ENCODE results near the gene KATNB1. TPM values are rescaled to one million over a fixed set of nuclear protein-coding genes. Genes with fewer than 3 reads are reported as not detected.
A peak's percentile ranks its signal among the peaks of the same experiment; 100 is the strongest.

Gene KATNB1
- total and polyA plus RNA-seq, 10 donors = 10.6 to 23.1 (median 17.0) TPM

DNA sequence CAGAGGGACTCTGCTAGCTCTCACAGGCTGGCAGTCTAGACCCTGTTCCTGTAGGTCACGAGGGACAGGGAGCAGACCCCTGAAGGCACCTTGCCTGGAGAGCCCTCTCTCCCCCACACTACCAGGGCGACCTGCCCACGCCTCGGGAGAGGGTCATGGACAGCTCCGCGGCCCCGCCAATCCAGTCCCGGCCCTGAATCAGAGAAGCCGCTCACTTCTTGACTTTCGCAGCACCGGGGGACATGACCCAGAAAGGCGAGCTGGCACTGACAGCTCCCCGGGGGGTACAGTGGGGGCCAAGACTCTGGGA, 61.6 kb downstream of the KATNB1 start:
- Histone ChIP-seq H3K27ac (no peak overlapping the region), H3K36me3 (peaks cover 0 to 34% (median 6%) of the 10 kb centered on the region in 6 donors), H3K9me3 (no peaks in the 10 kb centered on the region), H3K4me1 (peaks cover 27 to 52% (median 38%) of the 10 kb centered on the region in 6 donors), H3K27me3 (replicated peaks in 1 of 7) (peaks cover 0 to 23% (median 0%) of the 10 kb centered on the region in 7 donors), H3K4me3 (no peak overlapping the region)
- no peak for TF ChIP-seq POLR2AphosphoS5 (IDR thresholded peaks at IDR 0.05)
- TF ChIP-seq POLR2A (IDR thresholded peaks at IDR 0.05) = no peak
- TF ChIP-seq, protein P1, sequence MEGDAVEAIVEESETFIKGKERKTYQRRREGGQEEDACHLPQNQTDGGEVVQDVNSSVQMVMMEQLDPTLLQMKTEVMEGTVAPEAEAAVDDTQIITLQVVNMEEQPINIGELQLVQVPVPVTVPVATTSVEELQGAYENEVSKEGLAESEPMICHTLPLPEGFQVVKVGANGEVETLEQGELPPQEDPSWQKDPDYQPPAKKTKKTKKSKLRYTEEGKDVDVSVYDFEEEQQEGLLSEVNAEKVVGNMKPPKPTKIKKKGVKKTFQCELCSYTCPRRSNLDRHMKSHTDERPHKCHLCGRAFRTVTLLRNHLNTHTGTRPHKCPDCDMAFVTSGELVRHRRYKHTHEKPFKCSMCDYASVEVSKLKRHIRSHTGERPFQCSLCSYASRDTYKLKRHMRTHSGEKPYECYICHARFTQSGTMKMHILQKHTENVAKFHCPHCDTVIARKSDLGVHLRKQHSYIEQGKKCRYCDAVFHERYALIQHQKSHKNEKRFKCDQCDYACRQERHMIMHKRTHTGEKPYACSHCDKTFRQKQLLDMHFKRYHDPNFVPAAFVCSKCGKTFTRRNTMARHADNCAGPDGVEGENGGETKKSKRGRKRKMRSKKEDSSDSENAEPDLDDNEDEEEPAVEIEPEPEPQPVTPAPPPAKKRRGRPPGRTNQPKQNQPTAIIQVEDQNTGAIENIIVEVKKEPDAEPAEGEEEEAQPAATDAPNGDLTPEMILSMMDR (IDR thresholded peaks at IDR 0.05 in 8 of 11, conservative IDR thresholded peaks at IDR 0.05 in 3 of 11) = no peak
- intact Hi-C loops (cut with DNase I; ENCODE audit: low total_unique reads) = no loop called here
- no peak for DNase-seq
- WGBS, 5 donors = 87 to 93% (median 91%) methylated on average over 9 to 13 of the region's 13 CpGs

DNA sequence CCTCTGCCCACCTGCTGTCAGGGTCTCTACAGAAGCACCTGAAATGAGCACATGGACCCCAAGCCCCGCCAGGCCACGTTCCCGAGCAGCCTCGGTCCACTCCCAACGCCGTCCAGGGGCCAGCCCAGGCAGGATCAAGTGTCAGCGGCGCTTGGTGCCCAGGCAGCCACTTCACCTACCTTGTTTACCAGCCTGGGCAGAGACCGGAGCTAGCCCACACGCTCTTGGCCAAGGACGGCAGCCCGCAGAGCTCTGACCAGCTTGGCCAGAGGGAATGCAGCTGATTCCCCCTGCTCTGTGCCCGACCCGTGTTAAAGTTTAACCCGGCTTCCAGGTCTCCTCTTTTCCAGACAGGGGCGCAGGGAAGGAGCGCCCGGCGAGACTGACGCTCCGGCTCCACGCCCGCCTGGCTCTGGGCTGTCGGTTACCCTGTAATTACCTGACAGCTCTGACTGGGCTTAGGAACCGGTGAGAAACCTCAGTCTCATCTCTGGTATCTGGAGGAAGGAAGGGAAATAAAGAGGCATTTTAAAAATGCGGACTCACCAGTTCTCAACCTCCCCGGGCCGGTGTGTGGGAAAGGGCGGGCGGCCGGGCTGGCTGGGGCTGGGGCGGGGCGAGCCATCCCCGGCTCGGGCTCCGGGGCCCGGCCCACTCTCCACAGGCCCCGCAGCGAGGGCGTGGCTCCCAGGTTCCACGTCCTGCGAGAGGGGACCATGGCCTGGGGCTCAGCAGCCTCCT, 62.1 kb downstream of the KATNB1 start:
- no peak for DNase-seq
- Histone ChIP-seq H3K4me1 (peaks cover 25 to 53% (median 41%) of the 10 kb centered on the region in 6 donors), H3K27ac (peak overlapping the region in 1 of 8 donors; percentile 23), H3K36me3 (peaks cover 0 to 34% (median 6%) of the 10 kb centered on the region in 6 donors), H3K9me3 (no peaks in the 10 kb centered on the region), H3K27me3 (replicated peaks in 1 of 7) (peaks cover 0 to 28% (median 0%) of the 10 kb centered on the region in 7 donors), H3K4me3 (no peak overlapping the region)
- 70 to 84% (median 76%) methylated on average over 30 to 42 of the region's 42 CpGs for WGBS, 5 donors
- intact Hi-C loops (cut with DNase I; ENCODE audit: low total_unique reads) = no loop called here
- no peak for TF ChIP-seq POLR2A (IDR thresholded peaks at IDR 0.05)
- TF ChIP-seq POLR2AphosphoS5 (IDR thresholded peaks at IDR 0.05) = no peak

DNA sequence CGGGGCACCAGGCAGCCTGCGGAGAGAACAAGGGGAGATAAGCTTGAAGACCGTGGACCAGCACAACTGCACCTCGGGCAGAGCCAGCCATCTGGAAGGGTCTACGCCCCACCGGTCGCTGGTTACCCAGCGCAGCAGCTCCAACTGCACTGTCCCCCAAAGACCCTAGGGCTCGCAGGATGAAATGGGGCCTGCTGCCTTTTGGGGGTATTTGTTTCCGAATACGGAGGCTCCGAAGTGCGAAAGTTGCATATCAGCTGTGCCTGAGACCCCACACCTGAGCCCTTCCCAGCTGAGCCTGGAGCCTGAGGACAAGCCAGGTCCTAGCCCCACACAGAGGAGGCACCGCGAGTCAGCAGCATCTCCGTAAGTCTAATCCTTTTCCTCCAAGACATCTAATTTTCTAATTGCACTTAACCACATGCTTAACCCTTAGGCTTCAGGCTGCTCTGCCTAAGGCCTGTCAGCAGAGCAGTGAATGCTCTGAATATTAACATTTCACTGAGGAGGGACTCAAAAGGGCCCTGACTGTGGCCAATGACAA, 62.8 kb downstream of the KATNB1 start:
- TF ChIP-seq POLR2A (IDR thresholded peaks at IDR 0.05) = no peak
- no peak for TF ChIP-seq POLR2AphosphoS5 (IDR thresholded peaks at IDR 0.05)
- TF ChIP-seq, protein P1 (IDR thresholded peaks at IDR 0.05 in 8 of 11, conservative IDR thresholded peaks at IDR 0.05 in 3 of 11) = no peak
- Histone ChIP-seq H3K4me3 (no peak overlapping the region), H3K27ac (peak overlapping the region in 1 of 8 donors; percentile 23), H3K36me3 (peaks cover 0 to 30% (median 6%) of the 10 kb centered on the region in 6 donors), H3K9me3 (no peaks in the 10 kb centered on the region), H3K4me1 (peaks cover 25 to 59% (median 47%) of the 10 kb centered on the region in 6 donors), H3K27me3 (replicated peaks in 1 of 7) (peaks cover 0 to 34% (median 0%) of the 10 kb centered on the region in 7 donors)
- WGBS, 5 donors = 84 to 93% (median 86%) methylated on average over 7 to 16 of the region's 16 CpGs
- intact Hi-C loops (cut with DNase I; ENCODE audit: low total_unique reads) = no loop called here
- no peak for DNase-seq

DNA sequence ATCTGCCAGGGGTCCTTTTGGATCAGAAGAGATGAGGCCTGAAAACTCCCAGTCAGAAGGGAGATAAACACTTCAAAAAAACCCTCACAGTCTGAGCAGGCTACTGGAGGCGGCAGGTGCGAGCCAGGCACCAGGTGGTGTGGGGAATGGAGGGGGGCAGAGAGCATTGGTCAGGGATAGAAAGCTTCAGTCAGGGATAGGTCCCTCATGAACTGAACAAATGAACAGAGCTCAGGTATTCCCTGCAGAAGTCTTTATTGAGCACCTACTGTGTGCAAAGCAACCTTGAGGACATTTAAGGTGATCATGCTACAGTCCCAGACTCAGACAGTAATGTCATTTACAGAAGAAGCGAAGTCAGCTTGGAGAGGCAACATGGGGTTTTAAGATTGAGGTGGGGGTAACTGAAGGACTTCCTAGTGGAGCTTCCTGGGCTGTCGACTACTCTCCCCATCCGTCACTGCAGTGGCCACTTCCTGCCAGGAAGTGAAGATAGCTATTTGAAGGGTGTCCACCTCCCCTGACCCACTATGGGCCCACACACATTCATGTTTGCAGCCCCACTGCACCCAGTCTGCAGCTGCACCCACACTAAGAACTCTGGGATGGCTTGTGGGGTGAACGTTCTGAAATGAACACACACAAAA, 63.5 kb downstream of the KATNB1 start:
- intact Hi-C loops (cut with DNase I; ENCODE audit: low total_unique reads) = no loop called here

More for the DNA sequence above, 63.5 kb downstream of the KATNB1 start:
- Histone ChIP-seq H3K27me3 (replicated peaks in 1 of 7) (peaks cover 0 to 35% (median 0%) of the 10 kb centered on the region in 7 donors), H3K9me3 (no peaks in the 10 kb centered on the region), H3K4me3 (no peak overlapping the region), H3K4me1 (peaks cover 25 to 67% (median 50%) of the 10 kb centered on the region in 6 donors), H3K36me3 (peaks cover 0 to 29% (median 6%) of the 10 kb centered on the region in 6 donors), H3K27ac (peak overlapping the region in 3 of 8 donors; percentile 40 to 86 (median 81))
- 43 to 60% (median 49%) methylated on average over 6 of the region's 6 CpGs for WGBS, 5 donors
- no peak for DNase-seq
- TF ChIP-seq, protein P1 (IDR thresholded peaks at IDR 0.05 in 8 of 11, conservative IDR thresholded peaks at IDR 0.05 in 3 of 11) = no peak
- TF ChIP-seq POLR2AphosphoS5 (IDR thresholded peaks at IDR 0.05) = no peak
- no peak for TF ChIP-seq POLR2A (IDR thresholded peaks at IDR 0.05)

Measured in spleen (tissue), 11 donors.